ENCODE measurements around the gene DLGAP1.

DNA sequence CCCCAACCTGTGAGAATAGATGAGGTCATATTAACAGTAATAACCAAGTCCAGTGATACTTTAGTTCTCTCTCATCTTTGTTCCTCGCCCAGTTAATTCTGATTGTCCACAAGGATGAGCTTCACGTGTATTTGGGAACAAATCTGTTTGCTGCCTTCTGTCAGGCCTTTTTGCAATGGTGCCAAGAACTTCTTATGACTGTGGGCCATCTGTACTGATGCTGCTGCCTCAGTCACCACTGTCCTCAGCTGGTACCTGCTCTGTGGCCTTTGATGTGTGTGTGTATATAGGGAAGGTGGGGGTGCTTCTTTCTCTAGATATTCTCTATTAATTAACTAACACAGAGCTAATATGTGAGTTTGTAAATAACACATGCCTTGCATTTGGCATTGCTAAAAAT lies 612.3 kb downstream of the DLGAP1 start:
- TF ChIP-seq CTCF (IDR thresholded peaks at IDR 0.05): no peak
- no peak for TF ChIP-seq POLR2A (IDR thresholded peaks at IDR 0.05)

Measured in breast epithelium (tissue), 3 donors.